A673 (cell line): ENCODE measurements around the gene KLF4. TPM values are rescaled to one million over a fixed set of nuclear protein-coding genes. Genes with fewer than 3 reads are reported as not detected.

Source experiments
- BruUV-seq: library from RNA; stranded (reverse); fragments of 400-500 nt; replicated peaks from 2 replicates; lab custom pipeline; 2021; lab: Mats Ljungman, UMichigan
- CTCF ChIA-PET: fragments of 300-600 bp; sonication (Branson Sonifier 250); formaldehyde crosslinking; loops from one replicate; lab custom pipeline; 2022; ENCODE audit warnings: antibody characterized with exemption; lab: Charles Lee
- POLR2A ChIA-PET: fragments of 300-600 bp; sonication (Branson Sonifier 250); formaldehyde crosslinking; loops from one replicate; lab custom pipeline; 2022; ENCODE audit warnings: antibody characterized with exemption; ENCODE audit not compliant: low non-redundant PET; lab: Charles Lee
- DNase-seq: peaks from one replicate; pipeline ENCODE4 v3.0.0-alpha.2; 2015; ENCODE audit warnings: low spot score
- H3K27ac ChIP-seq: fragments of 200-600 bp; sonication (generic); 2 replicates; pipeline ENCODE4 v1.5.1; 2016; ENCODE audit warnings: mixed run types, low read depth, mild to moderate bottlenecking, mixed read lengths, antibody characterized with exemption, low read length; ENCODE audit not compliant: poor library complexity, severe bottlenecking
- H3K27me3 ChIP-seq: fragments of 200-600 bp; sonication (generic); replicated peaks from 2 replicates; pipeline ENCODE4 v1.6.1; 2017; ENCODE audit warnings: mixed run types, low read depth, mild to moderate bottlenecking, mixed read lengths, antibody characterized with exemption, low read length; ENCODE audit not compliant: insufficient read depth, poor library complexity
- H3K36me3 ChIP-seq: fragments of 200-600 bp; sonication (generic); 2 replicates; pipeline ENCODE4 v1.6.1; 2016; ENCODE audit warnings: mixed run types, mild to moderate bottlenecking, mixed read lengths, antibody characterized with exemption, low read length; ENCODE audit not compliant: insufficient read depth, poor library complexity, severe bottlenecking
- H3K4me1 ChIP-seq: fragments of 200-600 bp; sonication (generic); 2 replicates; pipeline ENCODE4 v1.6.1; 2017; ENCODE audit warnings: mixed run types, mild to moderate bottlenecking, mixed read lengths, antibody characterized with exemption, low read length; ENCODE audit not compliant: insufficient read depth, poor library complexity, severe bottlenecking
- H3K4me3 ChIP-seq: fragments of 200-600 bp; sonication (generic); 2 replicates; pipeline ENCODE4 v1.5.1; 2016; ENCODE audit warnings: low read depth, mixed run types, mild to moderate bottlenecking, mixed read lengths, low read length; ENCODE audit not compliant: poor library complexity, severe bottlenecking
- H3K9me3 ChIP-seq: fragments of 200-600 bp; sonication (generic); 2 replicates; pipeline ENCODE4 v1.6.1; 2016; ENCODE audit warnings: mixed run types, low read depth, mild to moderate bottlenecking, mixed read lengths, antibody characterized with exemption, low read length; ENCODE audit not compliant: poor library complexity, severe bottlenecking
- EZH2 ChIP-seq: fragments of 200-600 bp; sonication (generic); IDR thresholded peaks from 2 replicates; pipeline ENCODE4 v1.6.1; 2017; ENCODE audit warnings: borderline replicate concordance, low read depth, mild to moderate bottlenecking, mixed read lengths, antibody characterized with exemption, low read length; ENCODE audit not compliant: poor library complexity, severe bottlenecking
- intact Hi-C: fragments of 100-400 bp; cut with micrococcal nuclease; formaldehyde crosslinking; loops from one replicate; pipeline ENCODE4 v1.10.0; 2022; ENCODE audit not compliant: unreplicated experiment
- total RNA-seq: library from RNA; stranded (reverse); gene quantifications from 2 replicates; pipeline ENCODE4 v1.2.3, GENCODE V29; 2021
- TF ChIP-seq, protein P1 (sequence below): fragments of 300-800, 200-600 bp; sonication (generic); conservative IDR thresholded peaks from 2 replicates; pipeline ENCODE4 v1.5.1; 2017; ENCODE audit warnings: low read depth, mild to moderate bottlenecking, antibody characterized with exemption, low read length, moderate library complexity, mixed read lengths

KLF4 gene
- total RNA-seq, 1 experiment from 2014 or later = 0.49 TPM

DNA sequence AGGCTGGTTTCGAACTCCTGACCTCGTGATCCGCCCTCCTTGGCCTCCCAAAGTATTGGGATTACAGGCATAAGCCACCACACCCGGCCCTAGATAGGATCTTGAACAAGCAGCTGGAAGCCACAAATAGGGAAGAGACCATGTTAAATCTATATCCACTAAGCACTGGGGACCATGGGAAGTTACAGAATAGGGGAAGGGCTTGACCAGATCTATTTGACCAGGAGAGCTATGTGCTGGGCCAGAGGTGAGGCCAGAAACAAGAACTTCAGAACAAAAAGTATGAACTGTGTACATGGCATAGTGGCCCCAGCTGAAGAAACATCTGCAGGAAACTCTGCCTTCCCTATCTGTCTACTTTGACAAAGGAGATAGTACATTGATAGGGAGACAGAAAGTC, 10.8 kb downstream of the KLF4 start:
- Histone ChIP-seq H3K4me1 (no peaks in the 10 kb centered on the region), H3K36me3 (no peaks in the 10 kb centered on the region), H3K9me3 (no peaks in the 10 kb centered on the region), H3K27me3 (no peaks in the 10 kb centered on the region), H3K4me3 (no peak overlapping the region), H3K27ac (no peak overlapping the region)
- ChIA-PET CTCF (no interaction called here), POLR2A (no interaction called here)
- no peak for DNase-seq
- intact Hi-C loops = no loop called here
- no TSS peak for BruUV-seq
- TF ChIP-seq EZH2 = no peak
- TF ChIP-seq, protein P1, sequence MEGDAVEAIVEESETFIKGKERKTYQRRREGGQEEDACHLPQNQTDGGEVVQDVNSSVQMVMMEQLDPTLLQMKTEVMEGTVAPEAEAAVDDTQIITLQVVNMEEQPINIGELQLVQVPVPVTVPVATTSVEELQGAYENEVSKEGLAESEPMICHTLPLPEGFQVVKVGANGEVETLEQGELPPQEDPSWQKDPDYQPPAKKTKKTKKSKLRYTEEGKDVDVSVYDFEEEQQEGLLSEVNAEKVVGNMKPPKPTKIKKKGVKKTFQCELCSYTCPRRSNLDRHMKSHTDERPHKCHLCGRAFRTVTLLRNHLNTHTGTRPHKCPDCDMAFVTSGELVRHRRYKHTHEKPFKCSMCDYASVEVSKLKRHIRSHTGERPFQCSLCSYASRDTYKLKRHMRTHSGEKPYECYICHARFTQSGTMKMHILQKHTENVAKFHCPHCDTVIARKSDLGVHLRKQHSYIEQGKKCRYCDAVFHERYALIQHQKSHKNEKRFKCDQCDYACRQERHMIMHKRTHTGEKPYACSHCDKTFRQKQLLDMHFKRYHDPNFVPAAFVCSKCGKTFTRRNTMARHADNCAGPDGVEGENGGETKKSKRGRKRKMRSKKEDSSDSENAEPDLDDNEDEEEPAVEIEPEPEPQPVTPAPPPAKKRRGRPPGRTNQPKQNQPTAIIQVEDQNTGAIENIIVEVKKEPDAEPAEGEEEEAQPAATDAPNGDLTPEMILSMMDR = no peak

DNA sequence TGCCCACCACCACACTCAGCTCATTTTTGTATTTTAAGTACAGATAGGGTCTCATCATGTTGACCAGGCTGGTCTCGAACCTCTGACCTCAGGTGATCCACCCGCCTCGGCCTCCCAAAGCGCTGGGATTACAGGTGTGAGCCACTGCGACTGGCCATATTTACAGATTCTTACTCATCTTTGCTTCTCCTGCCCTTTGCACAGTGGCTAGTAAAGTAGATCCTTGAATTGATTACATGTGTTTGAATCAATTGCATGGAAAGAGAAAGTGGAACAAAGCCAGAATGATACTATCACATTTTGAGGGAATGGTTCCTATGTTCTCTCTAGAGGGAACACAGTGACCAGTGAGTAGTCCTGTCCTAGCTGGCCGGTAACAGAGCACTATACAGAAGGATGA, 15.4 kb downstream of the KLF4 start:
- Histone ChIP-seq H3K4me1 (no peaks in the 10 kb centered on the region), H3K4me3 (no peak overlapping the region), H3K9me3 (no peaks in the 10 kb centered on the region), H3K27ac (no peak overlapping the region), H3K27me3 (no peaks in the 10 kb centered on the region), H3K36me3 (no peaks in the 10 kb centered on the region)
- TF ChIP-seq, protein P1 = no peak
- no peak for TF ChIP-seq EZH2
- DNase-seq = no peak
- intact Hi-C loops = no loop called here
- POLR2A ChIA-PET = no interaction called here
- CTCF ChIA-PET = no interaction called here
- no TSS peak for BruUV-seq

DNA sequence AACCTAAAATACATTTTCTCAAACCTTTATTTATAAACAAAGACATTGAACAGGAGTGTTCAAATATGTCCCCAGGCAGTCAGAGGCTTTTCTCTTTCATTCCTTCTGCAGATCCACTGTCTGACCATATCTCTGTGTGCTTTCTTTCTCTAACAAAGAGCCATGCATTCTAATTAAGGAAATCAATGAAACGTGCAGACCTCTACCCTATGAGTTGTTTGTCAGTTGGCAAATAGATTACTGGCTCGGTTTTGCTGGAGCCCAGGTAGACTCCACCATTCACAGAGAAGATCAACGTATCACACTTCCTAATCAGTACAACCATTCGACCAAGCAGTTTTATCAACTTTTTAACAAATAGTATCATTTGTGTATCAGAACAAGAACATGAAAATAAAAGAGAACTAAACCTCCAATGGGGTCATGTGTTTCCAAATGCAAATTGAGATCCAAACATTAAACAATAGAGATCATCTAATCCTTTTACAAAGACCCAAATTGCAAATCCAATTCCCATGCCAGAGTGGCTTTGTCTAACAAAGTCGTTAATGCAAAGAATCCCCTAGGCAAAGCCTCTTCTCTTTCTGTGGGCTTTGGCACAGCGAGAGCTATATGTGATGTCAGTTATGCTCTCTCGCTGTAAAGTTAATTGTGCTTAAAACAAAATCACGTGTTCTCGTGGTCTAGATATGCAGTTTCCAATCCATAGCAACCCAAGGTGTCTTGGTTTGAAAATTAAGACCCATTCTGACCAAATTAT, 16.8 kb downstream of the KLF4 start:
- intact Hi-C loops = no loop called here
- no peaks in the 10 kb centered on the region for H3K4me1 ChIP-seq
- TF ChIP-seq, protein P1 = no peak
- TF ChIP-seq EZH2 = no peak
- no peaks in the 10 kb centered on the region for H3K27me3 ChIP-seq
- DNase-seq = no peak
- no peak overlapping the region for H3K4me3 ChIP-seq
- H3K9me3 ChIP-seq = no peaks in the 10 kb centered on the region
- ChIA-PET POLR2A (no interaction called here), CTCF (no interaction called here)
- H3K36me3 ChIP-seq = no peaks in the 10 kb centered on the region
- BruUV-seq = no TSS peak
- no peak overlapping the region for H3K27ac ChIP-seq
